Spinal cord (tissue), 10 donors: ENCODE data around the gene SPRR2G. TPM values are rescaled to one million over a fixed set of nuclear protein-coding genes. Genes with fewer than 3 reads are reported as not detected.
"Not testable (repeated sequence)": the region's sequence is repeated elsewhere in the genome, so short reads cannot be mapped to it uniquely, and the experiment has no call there.

ENCODE experiments used
- DNase-seq, 6 donors: peaks; one replicate each; pipeline versions ENCODE4 v3.0.0 to v3.0.0-alpha.2; 2013 to 2015; ENCODE audit warnings: low spot score in 6 of 6, low read depth in 4 of 6
- H3K27ac ChIP-seq: one replicate; pipeline ENCODE4 v1.5.1; 2013; ENCODE audit warnings: low read depth, low read length, control low read depth
- H3K27me3 ChIP-seq: one replicate; pipeline ENCODE4 v1.6.1; 2013; ENCODE audit warnings: low read length; ENCODE audit not compliant: control insufficient read depth, insufficient read depth
- H3K36me3 ChIP-seq: one replicate; pipeline ENCODE4 v1.6.1; 2013; ENCODE audit warnings: low read length; ENCODE audit not compliant: control insufficient read depth, insufficient read depth
- H3K4me1 ChIP-seq: one replicate; pipeline ENCODE4 v1.6.1; 2013; ENCODE audit warnings: low read length; ENCODE audit not compliant: control insufficient read depth, insufficient read depth
- H3K4me3 ChIP-seq: one replicate; pipeline ENCODE4 v1.5.1; 2013; ENCODE audit warnings: low read depth, low read length, control low read depth
- H3K9me3 ChIP-seq: one replicate; pipeline ENCODE4 v1.6.1; 2013; ENCODE audit warnings: low read length; ENCODE audit not compliant: control insufficient read depth, insufficient read depth
- WGBS: methylation state at CpG from one replicate; pipeline ENCODE4 v1.1.5; 2013; ENCODE audit warnings: missing lambda C conversion rate; ENCODE audit not compliant: insufficient coverage; 5-methylcytosine and 5-hydroxymethylcytosine counted together
- polyA plus RNA-seq, 2 donors: library from polyadenylated mRNA; unstranded; fragments of 120-200 nt; gene quantifications; one replicate each; pipeline ENCODE4 v1.2.1, GENCODE V29; 2013; ENCODE audit not compliant: insufficient read length in 2 of 2
- total RNA-seq, 2 donors: library from RNA; depleted of rRNA in 1 of 2; stranded (reverse); fragments of 120-200 nt in 1 of 2; fragments of >200 nt in 1 of 2; gene quantifications; one replicate each; pipeline versions ENCODE4 v1.2.3 to v1.2.4, GENCODE V29; 2013 to 2014
- donor health status: healthy.

SPRR2G gene
- total and polyA plus RNA-seq, 4 donors = 0.39 TPM; not detected in 3

- Histone ChIP-seq H3K27ac (no peak overlapping the region), H3K4me1 (no peaks in the 10 kb centered on the region), H3K9me3 (peaks cover 8% of the 10 kb centered on the region), H3K4me3 (no peak overlapping the region), H3K27me3 (no peaks in the 10 kb centered on the region), H3K36me3 (no peaks in the 10 kb centered on the region)
- 80% methylated on average over 1 of the region's 2 CpGs for WGBS
- DNase-seq = no peak
These were observed 4.9 kb upstream of the SPRR2G start for GRCh38 chr1:153155541-153155940.

GRCh38 chr1:153152481-153152880 lies 1.8 kb upstream of the SPRR2G start:
- 83% methylated on average over 1 of the region's 3 CpGs for WGBS
- Histone ChIP-seq H3K36me3 (no peaks in the 10 kb centered on the region), H3K9me3 (no peaks in the 10 kb centered on the region), H3K4me3 (no peak overlapping the region), H3K27me3 (no peaks in the 10 kb centered on the region), H3K4me1 (no peaks in the 10 kb centered on the region), H3K27ac (no peak overlapping the region)
- DNase-seq = no peak

- no peak for DNase-seq
- no peaks in the 10 kb centered on the region for H3K4me1 ChIP-seq
- H3K27ac ChIP-seq = no peak overlapping the region
- H3K4me3 ChIP-seq = no peak overlapping the region
- no peaks in the 10 kb centered on the region for H3K36me3 ChIP-seq
- H3K27me3 ChIP-seq = no peaks in the 10 kb centered on the region
- no peaks in the 10 kb centered on the region for H3K9me3 ChIP-seq
- 100% methylated on average over 1 of the region's 3 CpGs for WGBS
These were observed 9.3 kb downstream of the SPRR2G start for GRCh38 chr1:153141377-153141776.

GRCh38 chr1:153140484-153140883 lies 10.2 kb downstream of the SPRR2G start:
- no peak for DNase-seq
- Histone ChIP-seq H3K27ac (no peak overlapping the region), H3K9me3 (no peaks in the 10 kb centered on the region), H3K4me3 (no peak overlapping the region), H3K27me3 (no peaks in the 10 kb centered on the region), H3K36me3 (no peaks in the 10 kb centered on the region), H3K4me1 (no peaks in the 10 kb centered on the region)
- WGBS = 73% methylated on average over 3 of the region's 3 CpGs

- H3K4me1 ChIP-seq = no peaks in the 10 kb centered on the region
- H3K4me3 ChIP-seq = no peak overlapping the region
- no peaks in the 10 kb centered on the region for H3K27me3 ChIP-seq
- no peak for DNase-seq
- WGBS = 77% methylated on average over 2 of the region's 2 CpGs
- no peaks in the 10 kb centered on the region for H3K9me3 ChIP-seq
- no peaks in the 10 kb centered on the region for H3K36me3 ChIP-seq
- H3K27ac ChIP-seq = no peak overlapping the region
These were observed 16.9 kb downstream of the SPRR2G start for GRCh38 chr1:153133743-153134142.

GRCh38 chr1:153133267-153133666 lies 17.4 kb downstream of the SPRR2G start:
- Histone ChIP-seq H3K27me3 (no peaks in the 10 kb centered on the region), H3K4me3 (no peak overlapping the region), H3K4me1 (no peaks in the 10 kb centered on the region), H3K36me3 (no peaks in the 10 kb centered on the region), H3K27ac (no peak overlapping the region), H3K9me3 (no peaks in the 10 kb centered on the region)
- no peak for DNase-seq
- 65% methylated on average over 1 of the region's 1 CpG for WGBS

GRCh38 chr1:153128688-153129087 lies 22.0 kb downstream of the SPRR2G start:
- WGBS = 100% methylated on average over 1 of the region's 4 CpGs

GRCh38 chr1:153127296-153127695 lies 23.4 kb downstream of the SPRR2G start:
- WGBS = 78% methylated on average over 2 of the region's 2 CpGs
- Histone ChIP-seq H3K27me3 (no peaks in the 10 kb centered on the region), H3K36me3 (no peaks in the 10 kb centered on the region), H3K27ac (no peak overlapping the region), H3K4me1 (no peaks in the 10 kb centered on the region), H3K4me3 (no peak overlapping the region), H3K9me3 (no peaks in the 10 kb centered on the region)
- no peak for DNase-seq

More at GRCh38 chr1:153128688-153129087, 22.0 kb downstream of the SPRR2G start:
- not testable (repeated sequence) for H3K27me3 ChIP-seq, H3K27ac ChIP-seq, H3K4me1 ChIP-seq, H3K36me3 ChIP-seq, H3K4me3 ChIP-seq, DNase-seq, H3K9me3 ChIP-seq

- no peak for DNase-seq
- WGBS = no CpG with 5 or more reads among the region's 1 CpG
- Histone ChIP-seq H3K4me1 (no peaks in the 10 kb centered on the region), H3K27ac (no peak overlapping the region), H3K27me3 (no peaks in the 10 kb centered on the region), H3K36me3 (no peaks in the 10 kb centered on the region), H3K4me3 (no peak overlapping the region), H3K9me3 (no peaks in the 10 kb centered on the region)
These were observed 25.2 kb downstream of the SPRR2G start for GRCh38 chr1:153125536-153125935.

- not testable (repeated sequence) for H3K27me3 ChIP-seq, H3K27ac ChIP-seq, DNase-seq, H3K4me1 ChIP-seq, H3K9me3 ChIP-seq, H3K36me3 ChIP-seq, H3K4me3 ChIP-seq
- WGBS = 62% methylated on average over 8 of the region's 8 CpGs
These were observed 26.9 kb downstream of the SPRR2G start for GRCh38 chr1:153123793-153124192.
